NCI-H146 (cell line): ENCODE data around the gene CERS6.

Experiments used
- DNase-seq: peaks from one replicate; lab custom pipeline; 2025; lab: John Stamatoyannopoulos, UW

Gene CERS6

GRCh38 chr2:168702579-168702978, 246.5 kb downstream of the CERS6 start:
- no peak for DNase-seq

GRCh38 chr2:168703926-168704325, 247.9 kb downstream of the CERS6 start:
- DNase-seq = no peak

DNA sequence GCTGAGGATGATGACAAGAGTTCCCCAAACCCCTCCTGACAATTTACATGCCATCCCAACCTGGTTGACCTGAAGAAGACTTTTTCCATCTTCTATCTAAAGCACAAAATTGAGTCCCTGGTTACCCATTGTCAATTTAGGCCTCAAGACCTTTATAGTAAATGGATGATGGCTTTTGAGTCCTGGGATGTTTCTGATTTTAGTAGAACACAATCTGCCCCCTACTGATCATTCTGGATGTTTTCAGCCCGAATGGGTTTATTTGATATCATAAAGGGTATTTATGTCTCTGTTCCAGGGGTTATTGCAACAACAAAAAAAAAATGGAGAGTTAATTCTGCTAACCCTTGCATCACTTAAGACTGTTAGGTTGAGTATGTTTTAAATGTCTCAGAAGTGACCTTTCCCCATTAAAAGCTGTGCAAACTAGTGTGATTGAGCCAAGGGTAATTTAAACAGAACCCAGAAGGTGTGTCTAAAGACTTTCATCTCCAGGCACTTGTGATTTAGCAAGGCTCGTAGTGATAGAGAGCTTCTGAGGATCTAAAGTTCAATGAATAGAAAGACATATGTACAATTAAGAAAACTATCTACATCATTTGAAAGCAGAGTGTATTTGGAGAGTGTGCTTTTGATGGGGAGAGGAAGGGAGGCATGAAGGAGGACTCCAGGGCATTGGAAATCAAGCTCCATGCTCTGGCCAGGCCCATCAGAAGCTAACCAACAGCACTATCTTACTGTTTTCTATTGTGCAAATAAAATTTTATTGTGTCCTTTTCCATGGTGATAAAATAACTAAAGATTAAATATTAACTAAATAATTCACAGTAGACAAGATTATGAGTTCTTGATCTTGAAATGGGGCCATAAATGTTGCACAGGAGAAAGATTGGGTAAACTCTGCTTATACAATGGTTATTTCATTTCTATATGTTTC, 249.7 kb downstream of the CERS6 start:
- DNase-seq = no peak

- no peak for DNase-seq
Observed at GRCh38 chr2:168706806-168707205, 250.7 kb downstream of the CERS6 start.

DNA sequence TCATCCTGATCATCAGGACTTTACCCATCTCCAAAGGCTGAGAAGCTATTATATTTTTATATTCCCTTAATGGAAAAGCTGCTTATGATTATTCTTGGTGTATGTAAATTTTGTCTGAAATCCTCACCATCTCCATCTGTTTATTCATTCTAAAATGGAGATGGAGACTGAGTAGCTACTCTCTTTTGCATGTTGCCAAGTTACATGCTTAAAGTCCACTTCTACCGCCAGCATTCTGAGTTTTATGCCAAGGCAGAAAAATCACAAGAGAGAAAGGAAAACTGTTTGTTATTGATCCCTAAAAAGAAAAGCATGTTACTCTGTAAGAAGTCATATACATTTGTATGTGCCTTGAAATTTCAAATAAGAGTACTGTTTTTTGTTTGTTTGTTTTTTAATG, 252.0 kb downstream of the CERS6 start:
- no peak for DNase-seq

DNA sequence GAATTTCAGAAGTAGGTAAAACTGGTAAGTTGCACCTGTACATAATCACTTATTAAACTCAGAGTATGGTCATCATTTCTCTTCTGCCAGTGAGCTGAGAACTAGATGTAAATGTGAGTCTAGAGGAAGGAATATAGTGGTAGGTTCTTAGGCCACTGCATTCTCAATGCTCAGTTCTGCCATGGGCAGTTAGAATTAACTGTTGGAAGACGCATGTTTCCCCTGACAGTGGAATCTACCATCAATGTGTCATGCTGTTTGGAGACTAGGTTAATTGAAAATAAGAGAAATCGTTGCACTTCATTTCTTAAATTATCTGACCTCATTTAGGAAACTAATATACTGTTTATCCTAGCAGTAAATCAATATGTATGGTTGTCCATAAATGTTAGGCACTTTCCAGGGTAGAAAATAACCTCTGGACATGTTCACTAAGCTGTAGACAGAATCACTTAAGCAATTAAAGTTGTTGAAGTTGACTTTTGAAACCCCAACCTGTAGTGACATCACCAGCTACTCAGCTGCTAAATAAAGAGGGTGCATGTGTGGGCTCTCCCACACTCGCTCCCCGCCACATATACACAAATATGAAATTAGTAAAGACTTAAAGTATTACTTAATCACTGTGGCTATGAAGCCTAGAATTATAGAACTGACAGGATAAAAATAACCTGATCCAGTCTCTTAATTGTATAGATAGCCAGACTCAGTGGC, 254.8 kb downstream of the CERS6 start:
- no peak for DNase-seq

- no peak for DNase-seq
Observed at GRCh38 chr2:168712053-168712452, 256.0 kb downstream of the CERS6 start.

DNA sequence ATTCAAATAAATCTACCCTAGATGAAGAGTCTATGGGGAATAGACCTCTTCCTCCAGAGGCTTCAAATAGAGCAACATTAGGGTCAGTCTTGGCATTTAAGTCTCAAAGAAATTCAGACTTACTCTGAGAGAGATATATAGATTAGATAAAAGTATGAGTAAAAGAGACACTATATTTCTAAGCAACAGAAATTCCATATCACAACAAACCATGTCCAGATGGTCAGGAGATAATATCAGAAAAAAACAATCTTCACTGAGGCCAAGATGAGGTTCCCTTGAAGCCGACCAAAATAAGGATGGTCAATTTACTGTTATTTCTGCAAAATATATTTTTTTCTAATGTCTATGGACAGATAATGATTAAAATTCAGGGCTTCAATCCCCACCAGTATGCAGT, 257.3 kb downstream of the CERS6 start:
- no peak for DNase-seq

DNA sequence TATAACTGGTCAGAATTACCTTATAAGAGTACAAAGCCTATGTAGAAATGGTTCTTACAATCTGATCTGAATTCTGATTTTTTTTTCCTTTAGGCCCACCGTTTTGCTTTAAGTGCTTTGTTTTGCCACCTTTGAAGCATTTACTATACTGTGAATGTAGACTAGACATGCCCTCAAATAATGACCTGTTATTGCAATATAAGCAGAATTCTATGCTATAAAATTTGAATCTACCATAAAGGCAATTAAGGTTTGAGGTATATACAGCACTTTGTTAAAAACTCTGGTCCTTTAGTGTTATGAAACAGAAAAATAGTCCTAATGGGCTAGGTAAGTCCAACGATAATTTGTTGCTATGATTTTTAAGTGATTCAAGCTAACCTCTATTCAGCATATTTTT, 259.8 kb downstream of the CERS6 start:
- no peak for DNase-seq

DNA sequence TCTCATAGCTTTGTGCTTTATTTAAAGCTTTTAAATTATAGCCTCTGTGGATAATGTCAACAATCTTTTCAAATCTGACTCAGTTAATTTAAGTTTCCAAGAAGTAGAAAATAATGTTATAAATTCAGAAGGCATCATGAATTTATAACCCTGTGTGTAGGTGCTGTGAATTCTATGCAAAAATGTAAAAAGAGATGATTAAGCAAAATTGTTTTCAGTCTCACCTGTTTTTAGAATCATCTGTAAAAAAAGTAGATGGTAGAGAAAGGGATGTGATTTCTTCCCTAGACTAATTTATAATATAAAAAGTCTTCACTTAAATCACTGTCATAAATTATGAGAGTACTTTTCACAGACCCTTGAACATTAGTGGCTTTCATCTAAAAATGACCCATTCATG, 260.8 kb downstream of the CERS6 start:
- no peak for DNase-seq

DNA sequence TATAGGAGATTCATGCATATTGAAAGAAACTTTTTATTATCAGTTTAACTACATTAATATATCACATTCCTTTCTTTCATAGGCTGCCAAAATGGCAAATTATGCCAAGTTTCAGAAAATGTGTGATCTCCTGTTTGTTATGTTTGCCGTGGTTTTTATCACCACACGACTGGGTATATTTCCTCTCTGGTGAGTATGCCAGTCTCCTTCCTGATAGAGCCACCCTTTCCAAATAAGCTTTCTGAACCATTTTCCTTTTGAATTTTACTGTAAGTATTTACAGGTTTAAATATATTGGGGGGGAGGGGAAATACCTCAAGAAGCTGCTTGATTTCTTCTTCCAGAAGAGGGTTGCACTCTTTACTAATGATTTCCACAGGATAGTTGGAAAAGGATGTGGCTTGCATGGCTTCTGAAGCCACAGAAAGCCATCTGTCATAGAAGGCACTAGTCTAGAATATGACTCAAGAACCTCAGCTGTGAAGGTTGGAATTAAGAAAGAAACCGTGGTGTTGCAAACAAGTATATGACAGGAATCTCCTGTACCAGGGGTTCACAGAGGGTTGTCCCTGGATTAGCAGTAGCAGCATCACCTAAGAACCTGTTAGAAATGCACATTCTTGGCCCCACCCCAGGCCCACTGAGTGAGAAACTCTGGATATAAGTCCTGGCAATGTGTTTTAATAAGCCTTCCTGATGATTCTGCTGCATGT, 261.9 kb downstream of the CERS6 start:
- DNase-seq = no peak

- no peak for DNase-seq
Observed at GRCh38 chr2:168718622-168719021, 262.6 kb downstream of the CERS6 start.

GRCh38 chr2:168719446-168719845, 263.4 kb downstream of the CERS6 start:
- no peak for DNase-seq

GRCh38 chr2:168722592-168722991, 266.5 kb downstream of the CERS6 start:
- no peak for DNase-seq

DNA sequence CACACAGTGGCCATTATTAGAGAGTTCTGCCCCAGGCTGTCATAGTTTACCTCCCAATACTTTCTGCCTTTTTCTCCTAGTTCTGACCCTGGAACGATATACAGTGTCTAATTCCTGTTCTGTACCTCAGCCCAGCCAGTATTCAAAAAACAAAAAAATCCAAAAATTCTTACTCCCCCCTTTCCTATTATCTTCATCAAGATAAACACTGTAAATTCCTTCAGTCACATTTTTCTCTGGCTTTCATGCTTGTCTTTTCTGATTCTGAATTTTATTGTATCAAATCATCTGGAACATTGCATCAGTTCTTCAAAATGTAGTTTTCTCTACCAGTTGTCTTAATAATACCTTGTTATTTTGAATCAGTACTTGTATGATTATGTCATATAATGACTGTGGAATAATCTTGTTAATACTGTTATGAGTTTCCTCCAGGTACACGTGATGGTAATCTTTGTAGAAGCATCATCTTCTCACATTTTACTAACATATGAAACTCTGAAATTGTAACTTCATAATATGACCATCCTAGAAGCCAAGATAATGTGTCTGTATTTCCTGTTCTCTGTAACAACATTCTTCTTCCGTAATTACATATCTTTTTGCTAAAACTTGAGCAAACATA, 267.3 kb downstream of the CERS6 start:
- no peak for DNase-seq

DNA sequence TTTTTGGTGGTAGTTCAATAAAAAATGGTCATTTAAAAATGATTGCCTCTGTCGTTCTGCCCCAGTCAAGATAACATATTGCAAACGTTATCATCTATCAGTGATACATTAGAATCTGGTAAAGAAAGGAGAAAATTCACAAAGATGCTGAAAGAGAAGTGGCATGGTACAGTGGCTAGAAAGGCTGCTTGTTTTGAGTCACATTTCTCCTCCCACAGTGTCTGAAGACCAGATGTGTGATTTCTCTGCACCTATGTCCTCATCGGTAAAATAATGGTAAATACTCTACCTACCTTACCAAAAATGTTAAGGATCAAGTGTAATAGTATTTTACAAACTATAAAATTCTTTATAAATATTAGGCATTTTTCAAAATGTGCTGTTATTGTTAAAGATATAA, 270.3 kb downstream of the CERS6 start:
- no peak for DNase-seq

- DNase-seq = no peak
Observed at GRCh38 chr2:168727904-168728470, 271.9 kb downstream of the CERS6 start.

DNA sequence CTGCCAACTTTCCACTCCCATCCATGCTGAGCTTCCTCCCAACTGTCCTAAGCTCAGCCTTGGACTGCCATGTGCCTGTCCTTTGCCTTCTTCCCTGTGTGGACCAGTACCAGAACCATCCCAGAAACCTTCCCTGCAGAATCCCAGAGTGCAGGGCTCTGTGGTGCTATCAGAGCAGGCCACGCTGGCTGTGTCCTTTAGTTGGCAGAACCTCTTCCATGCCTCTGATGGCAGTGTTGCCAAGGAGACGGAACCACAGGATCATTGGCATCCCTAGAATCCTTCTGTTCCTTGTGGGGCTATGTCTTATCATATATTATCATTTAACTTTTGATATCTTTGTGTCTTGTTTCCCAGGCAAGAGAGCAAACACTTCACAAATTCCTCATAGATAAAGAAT, 273.4 kb downstream of the CERS6 start:
- no peak for DNase-seq

GRCh38 chr2:168730344-168730743, 274.3 kb downstream of the CERS6 start:
- DNase-seq = no peak

- DNase-seq = no peak
Observed at GRCh38 chr2:168731002-168731401, 274.9 kb downstream of the CERS6 start.

GRCh38 chr2:168731616-168732015, 275.5 kb downstream of the CERS6 start:
- DNase-seq = no peak

DNA sequence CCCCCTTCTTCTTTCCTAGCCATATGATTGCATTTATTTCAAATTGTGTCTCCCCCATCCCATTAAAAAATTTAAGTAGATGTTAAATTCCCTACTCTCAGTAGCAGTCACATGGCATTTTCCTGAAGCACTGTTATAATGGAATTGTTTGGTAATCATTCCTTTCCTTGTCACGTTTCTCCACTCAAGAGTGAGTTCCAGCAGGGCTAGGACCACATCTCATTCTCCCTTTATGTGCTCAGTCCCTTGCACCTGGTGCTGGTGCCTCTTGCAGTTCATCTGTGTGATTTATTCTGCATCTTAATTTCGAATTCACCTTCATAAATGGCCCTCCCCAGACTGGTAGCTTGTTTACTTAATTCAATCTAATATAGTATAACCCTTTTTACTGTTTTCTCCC, 276.0 kb downstream of the CERS6 start:
- no peak for DNase-seq
